ENCODE results near the gene SNRPA. TPM values are rescaled to one million over a fixed set of nuclear protein-coding genes. Genes with fewer than 3 reads are reported as not detected.
A peak's percentile ranks its signal among the peaks of the same experiment; 100 is the strongest.

SNRPA gene
- total RNA-seq, 1 experiment from 2014 or later, result 225 TPM

GRCh38 chr19:40750058-40750873 lies 737 bp upstream of the SNRPA start, which contains the start of gene ACTMAP:
TSS of gene ACTMAP (minus strand) at chr19:40750477. CDS start at chr19:40749803, 674 bp downstream.
- peaks cover 31 to 40% (median 32%) of the 10 kb centered on the region in 3 experiments for H3K36me3 Mint-ChIP-seq (ENCODE audit: insufficient read depth in 1 of 3, low read depth in 3 of 3)
- Histone ChIP-seq H3K4me2 (ENCODE audit: insufficient read depth, insufficient read length, low read length) (peak within 1 kb of the TSS; percentile 85), H3K4me1 (ENCODE audit: insufficient read depth, low read length) (peaks cover 2% of the 10 kb centered on the region; the same call in 1 of the 2 replicates)

More at GRCh38 chr19:40750058-40750873, 737 bp upstream of the SNRPA start, which contains the start of gene ACTMAP:
- no peaks in the 10 kb centered on the region; the same call in none of the 2 replicates for H3K27me3 Mint-ChIP-seq (ENCODE audit: low read depth)
- Histone ChIP-seq H2BK5ac (ENCODE audit: insufficient read length, low read length) (peak within 1 kb of the TSS; percentile 71), H4K91ac (ENCODE audit: insufficient read length, low read depth, low read length) (peak within 1 kb of the TSS; percentile 82), H2BK12ac (ENCODE audit: insufficient read length, low read depth, low read length) (peak within 1 kb of the TSS; percentile 77), H3K79me1 (ENCODE audit: insufficient read depth, low read depth, low read length, poor library complexity, severe bottlenecking) (no peaks in the 10 kb centered on the region), H3K56ac (ENCODE audit: insufficient read length, low read depth, low read length) (peak within 1 kb of the TSS; percentile 95), H4K20me1 (ENCODE audit: control insufficient read depth, insufficient read depth, insufficient read length) (no peaks in the 10 kb centered on the region), H2BK120ac (ENCODE audit: low read depth, low read length, poor library complexity, severe bottlenecking) (peak within 1 kb of the TSS; percentile 98), H3K27ac (ENCODE audit: insufficient read length, low read depth, low read length) (peak within 1 kb of the TSS; percentile 93), H2BK15ac (ENCODE audit: low read depth, low read length) (no peak within 1 kb of the TSS), H4K5ac (ENCODE audit: insufficient read length, low read depth, low read length) (peak within 1 kb of the TSS; percentile 94), H3K9ac (ENCODE audit: extremely low read depth, insufficient read length, low read length) (peak within 1 kb of the TSS; percentile 99), H3K4ac (ENCODE audit: low read depth, low read length) (peak within 1 kb of the TSS; percentile 71), H4K8ac (replicated peaks; ENCODE audit: insufficient read length, low read depth, low read length) (peak within 1 kb of the TSS; percentile 78), H3K27me3 (ENCODE audit: insufficient read depth, low read length) (no peaks in the 10 kb centered on the region), H3K79me2 (ENCODE audit: insufficient read depth, low read length) (peaks cover 28% of the 10 kb centered on the region; the same call in 1 of the 2 replicates), H3K18ac (ENCODE audit: insufficient read length, low read depth, low read length) (peak within 1 kb of the TSS; percentile 100), H3K9me3 (ENCODE audit: control insufficient read depth, low read depth, low read length) (no peaks in the 10 kb centered on the region), H2AFZ (ENCODE audit: low read length) (no peak within 1 kb of the TSS), H2AK5ac (ENCODE audit: insufficient read length, low read length) (no peak within 1 kb of the TSS), H3K14ac (ENCODE audit: insufficient read depth, low read length) (peak within 1 kb of the TSS; percentile 100), H3K23ac (ENCODE audit: insufficient read length, low read depth, low read length) (no peak within 1 kb of the TSS), H3T11ph (ENCODE audit: low read length) (peak within 1 kb of the TSS; percentile 86), H2BK20ac (ENCODE audit: low read depth, low read length, poor library complexity, severe bottlenecking) (no peak within 1 kb of the TSS), H3K23me2 (ENCODE audit: insufficient read length, low read depth, low read length, poor library complexity, severe bottlenecking) (peaks cover 9% of the 10 kb centered on the region)
- peak within 1 kb of the TSS; percentile 95 to 98 for H3K4me3 Mint-ChIP-seq
- peak within 1 kb of the TSS; percentile 99 for H3K27ac Mint-ChIP-seq
- H3K9me3 Mint-ChIP-seq, result peaks cover 0 to 3% of the 10 kb centered on the region in 2 experiments; a peak in 1 of 5 replicates
- peak; percentile 100 for DNase-seq
- H3K4me1 Mint-ChIP-seq, result peaks cover 29 to 39% of the 10 kb centered on the region in 2 experiments
- TF ChIP-seq CTCF (conservative IDR thresholded peaks at IDR 0.05), result no peak
- no CpG with 5 or more reads among the region's 43 CpGs for WGBS (ENCODE audit: extremely low coverage, insufficient read length, low lambda C conversion rate)
